Esophagus muscularis mucosa (tissue), 4 donors: ENCODE measurements around the gene NKX2-3. TPM values are rescaled to one million over a fixed set of nuclear protein-coding genes. Genes with fewer than 3 reads are reported as not detected.

Experiments
- total RNA-seq, 4 donors: library from RNA; depleted of rRNA; stranded (reverse); fragments of >200 nt; gene quantifications; one replicate each; pipeline versions ENCODE4 v1.1.0 to v1.2.1, GENCODE V29; 2016

The NKX2-3 gene
- total RNA-seq, 4 donors from 2014 or later = 0.19 to 0.34 TPM; not detected in 2

Other genes starting within 250 kb of the NKX2-3 start
- 1 to 10 TPM; 1.7 to 3.4 (median 2.7) TPM for gene CNNM1, start 203.6 kb upstream of the NKX2-3 start, total RNA-seq
- 10 to 100 TPM; 31.0 to 37.4 (median 36.0) TPM for gene GOT1, start 102.3 kb upstream of the NKX2-3 start, total RNA-seq
- gene SLC25A28, start 87.5 kb downstream of the NKX2-3 start, total RNA-seq = 10 to 100 TPM; 29.8 to 42.8 (median 31.5) TPM
- gene ENTPD7, start 126.6 kb downstream of the NKX2-3 start, total RNA-seq = 1 to 10 TPM; 3.3 to 4.8 (median 4.4) TPM
- 10 to 100 TPM; 21.0 to 30.5 (median 24.1) TPM for gene COX15, start 199.2 kb downstream of the NKX2-3 start, total RNA-seq
- gene CUTC, start 199.3 kb downstream of the NKX2-3 start, total RNA-seq = 10 to 100 TPM; 17.6 to 28.7 (median 24.1) TPM
- 1 to 10 TPM in 1 of 4 donors, under 1 TPM in 3; 0.32 to 2.9 (median 0.42) TPM for gene ABCC2, start 249.7 kb downstream of the NKX2-3 start, total RNA-seq